HepG2 (cell line): ENCODE measurements around the gene GATD1. TPM values are rescaled to one million over a fixed set of nuclear protein-coding genes. Genes with fewer than 3 reads are reported as not detected.

Source experiments
- ARID4A ChIP-seq: sonication (generic); formaldehyde crosslinking; IDR thresholded peaks from 2 replicates; pipeline ENCODE4 v1.5.0; 2020; ENCODE audit warnings: mild to moderate bottlenecking, missing genetic modification reagents, borderline replicate concordance
- ETV6 ChIP-seq: sonication (generic); formaldehyde crosslinking; conservative IDR thresholded peaks from 2 replicates; pipeline ENCODE4 v1.4.0; 2020; ENCODE audit warnings: missing genetic modification reagents
- GTF2F1 ChIP-seq: fragments of 150-350 bp; IDR thresholded peaks from 2 replicates; pipeline ENCODE4 v1.6.1; 2014; ENCODE audit warnings: low read length
- HMGXB4 ChIP-seq, 2 experiments: sonication (generic) in 1 of 2; formaldehyde crosslinking in 1 of 2; IDR thresholded peaks; 2 replicates each; pipeline versions ENCODE4 v1.4.0 to v1.6.1; 2018 to 2020; ENCODE audit warnings: missing genetic modification reagents in 2 of 2, borderline replicate concordance in 1 of 2, low read depth in 1 of 2, mild to moderate bottlenecking in 1 of 2, missing biosample characterization in 1 of 2
- HOXD1 ChIP-seq: sonication (generic); formaldehyde crosslinking; IDR thresholded peaks from 2 replicates; pipeline ENCODE4 v1.5.0; 2020; ENCODE audit warnings: missing genetic modification reagents
- KDM6A ChIP-seq: IDR thresholded peaks from 2 replicates; pipeline ENCODE4 v1.6.1; 2016; ENCODE audit warnings: low read depth
- KLF11 ChIP-seq: IDR thresholded peaks from 2 replicates; pipeline ENCODE4 v1.6.1; 2016; ENCODE audit warnings: missing compliant biosample characterization
- NFE2L1 ChIP-seq: sonication (generic); formaldehyde crosslinking; IDR thresholded peaks from 2 replicates; pipeline ENCODE4 v1.4.0; 2020; ENCODE audit warnings: missing genetic modification reagents, mild to moderate bottlenecking, borderline replicate concordance
- PREB ChIP-seq: sonication (generic); formaldehyde crosslinking; IDR thresholded peaks from 2 replicates; pipeline ENCODE4 v1.4.0; 2020; ENCODE audit warnings: missing genetic modification reagents
- RARG ChIP-seq: sonication (generic); formaldehyde crosslinking; IDR thresholded peaks from 2 replicates; pipeline ENCODE4 v1.4.0; 2020; ENCODE audit warnings: low read depth, mild to moderate bottlenecking, missing genetic modification reagents
- THAP11 ChIP-seq: IDR thresholded peaks from 2 replicates; pipeline ENCODE4 v1.6.1; 2016; ENCODE audit warnings: missing biosample characterization, missing genetic modification reagents
- ZMYM3 ChIP-seq: sonication (generic); formaldehyde crosslinking; IDR thresholded peaks from 2 replicates; pipeline ENCODE4 v1.5.1; 2020; ENCODE audit warnings: mild to moderate bottlenecking, missing genetic modification reagents
- ZNF275 ChIP-seq: sonication (generic); formaldehyde crosslinking; IDR thresholded peaks from 2 replicates; pipeline ENCODE4 v1.8.0; 2022; ENCODE audit warnings: missing genetic modification reagents, mild to moderate bottlenecking, inconsistent platforms, borderline replicate concordance
- ZNF432 ChIP-seq: sonication (generic); formaldehyde crosslinking; IDR thresholded peaks from 2 replicates; pipeline ENCODE4 v1.5.0; 2020; ENCODE audit warnings: missing genetic modification reagents, mild to moderate bottlenecking, borderline replicate concordance
- ZNF580 ChIP-seq: IDR thresholded peaks from 2 replicates; pipeline ENCODE4 v1.6.1; 2016; ENCODE audit warnings: low read depth, borderline replicate concordance
- ZNF616 ChIP-seq: sonication (generic); formaldehyde crosslinking; IDR thresholded peaks from 2 replicates; pipeline ENCODE4 v1.5.0; 2020; ENCODE audit warnings: low read depth, mild to moderate bottlenecking, missing genetic modification reagents
- polyA plus RNA-seq, 8 experiments: library from polyadenylated mRNA; depleted of rRNA in 3 of 8; stranded (reverse) in 7 of 8; unstranded in 1 of 8; fragments of >200 nt; fragmentation: Illumina TruSeq in 4 of 8; extraction: Trizol in 4 of 8; gene quantifications; 2 replicates each; pipeline versions ENCODE4 v1.2.1 to v1.2.3, GENCODE V29; 2011 to 2016; ENCODE audit warnings: low read depth in 4 of 8, missing spikeins in 1 of 8, mixed read lengths in 1 of 8; ENCODE audit not compliant: insufficient read depth in 1 of 8
- total RNA-seq, 5 experiments: library from RNA; depleted of rRNA; stranded (reverse); fragments of >200 nt; fragmentation: Illumina TruSeq; extraction: Trizol; gene quantifications; 2 replicates each; pipeline ENCODE4 v1.2.3, GENCODE V29; 2016; ENCODE audit warnings: low read depth in 1 of 5
- TF ChIP-seq, protein P1 (sequence below): IDR thresholded peaks from 2 replicates; pipeline ENCODE4 v1.6.1; 2016; ENCODE audit warnings: mild to moderate bottlenecking

GATD1 gene
- total and polyA plus RNA-seq, 2 of the 13 experiments (the other 11 are each of a cell fraction or from before 2014, with no cell fraction given): 31.3 to 60.5 TPM

- 0 out of 2 replicates have a peak, but pooled peaks have one; percentile 26 for TF ChIP-seq ZNF580 (CRISPR knock-in tag)
- no peak for TF ChIP-seq PREB (CRISPR knock-in tag)
- TF ChIP-seq THAP11 (CRISPR knock-in tag): no peak
- no peak for TF ChIP-seq ETV6
- TF ChIP-seq KLF11 (CRISPR knock-in tag): no peak
- no peak for TF ChIP-seq KDM6A (CRISPR knock-in tag)
- peak in 1 of 2 experiments; percentile 48; a peak in 1 of 4 replicates for TF ChIP-seq HMGXB4 (CRISPR knock-in tag; IDR thresholded peaks at IDR 0.05; ENCODE audit: borderline replicate concordance in 1 of 2, low read depth in 1 of 2)
- no peak for TF ChIP-seq ZNF275 (CRISPR knock-in tag)
- TF ChIP-seq ZNF432 (CRISPR knock-in tag): no peak
- no peak for TF ChIP-seq ZMYM3 (CRISPR knock-in tag)
- peak; percentile 75; the same call in 1 of the 2 replicates for TF ChIP-seq ZNF616 (CRISPR knock-in tag)
- TF ChIP-seq, protein P1, sequence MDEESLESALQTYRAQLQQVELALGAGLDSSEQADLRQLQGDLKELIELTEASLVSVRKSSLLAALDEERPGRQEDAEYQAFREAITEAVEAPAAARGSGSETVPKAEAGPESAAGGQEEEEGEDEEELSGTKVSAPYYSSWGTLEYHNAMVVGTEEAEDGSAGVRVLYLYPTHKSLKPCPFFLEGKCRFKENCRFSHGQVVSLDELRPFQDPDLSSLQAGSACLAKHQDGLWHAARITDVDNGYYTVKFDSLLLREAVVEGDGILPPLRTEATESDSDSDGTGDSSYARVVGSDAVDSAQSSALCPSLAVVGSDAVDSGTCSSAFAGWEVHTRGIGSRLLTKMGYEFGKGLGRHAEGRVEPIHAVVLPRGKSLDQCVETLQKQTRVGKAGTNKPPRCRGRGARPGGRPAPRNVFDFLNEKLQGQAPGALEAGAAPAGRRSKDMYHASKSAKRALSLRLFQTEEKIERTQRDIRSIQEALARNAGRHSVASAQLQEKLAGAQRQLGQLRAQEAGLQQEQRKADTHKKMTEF (CRISPR knock-in tag): peak; percentile 38; the same call in 1 of the 2 replicates
- peak; percentile 65; the same call in 1 of the 2 replicates for TF ChIP-seq ARID4A (CRISPR knock-in tag)
- TF ChIP-seq NFE2L1: no peak
- TF ChIP-seq GTF2F1: no peak
- no peak for TF ChIP-seq HOXD1 (CRISPR knock-in tag)
- 0 out of 2 replicates have a peak, but pooled peaks have one; percentile 64 for TF ChIP-seq RARG (CRISPR knock-in tag)
Observed at GRCh38 chr11:777288-778255, at the start of gene GATD1 (continued).
